Activated T-cell treated with anti-CD3 and anti-CD28 coated beads, Interleukin-2, amount 50 U/mL, for 48 hours (primary cell): Measurements from ENCODE around the gene NDST3.
"Not testable (repeated sequence)": the region's sequence is repeated elsewhere in the genome, so short reads cannot be mapped to it uniquely, and the experiment has no call there.

Experiments used
- DNase-seq, 2 experiments: peaks; one replicate each; pipeline ENCODE4 v3.0.0-alpha.2; 2020

NDST3 gene

DNA sequence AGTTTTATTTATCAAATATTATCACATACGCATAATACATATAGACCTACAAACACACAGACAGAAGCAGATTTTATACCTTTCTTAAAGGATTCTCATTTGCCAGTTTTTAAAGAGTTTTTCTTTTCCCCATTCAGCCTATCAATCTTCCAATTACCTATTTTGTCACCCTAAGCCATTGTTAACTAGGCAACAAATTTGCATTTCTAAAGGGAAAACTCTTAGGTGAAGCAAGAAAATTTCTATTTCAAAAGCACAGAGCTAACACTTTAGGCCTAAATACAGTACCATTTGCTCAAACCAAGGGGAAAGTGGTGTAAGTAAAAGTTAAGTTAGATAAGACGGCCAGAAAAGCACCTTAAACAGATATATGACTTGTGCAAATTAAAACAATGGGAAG is 156.6 kb downstream of the NDST3 start:
- no peak for DNase-seq

DNA sequence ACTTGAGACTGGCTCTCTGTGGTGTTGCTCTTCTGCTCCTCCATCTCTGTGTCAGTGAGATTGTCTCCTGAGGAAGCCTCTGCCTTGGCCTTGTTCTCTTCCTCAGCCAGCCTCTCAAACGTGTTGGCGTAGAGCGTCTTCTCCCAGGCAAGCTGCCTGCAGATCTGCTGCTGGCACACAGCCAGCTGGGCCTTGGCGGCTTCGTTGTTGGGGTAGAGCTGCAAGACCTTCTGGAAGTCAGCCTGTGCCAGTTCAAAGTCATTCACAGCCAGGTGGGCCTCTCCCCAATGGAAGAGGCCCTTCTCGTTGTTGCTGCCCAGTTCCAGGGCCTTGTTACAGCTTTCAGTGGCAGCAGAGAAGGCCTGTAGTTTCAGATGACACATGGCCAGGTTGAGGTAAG is 159.1 kb downstream of the NDST3 start:
- no peak for DNase-seq

- no peak for DNase-seq
Observed at GRCh38 chr4:118206627-118207026, 172.3 kb downstream of the NDST3 start.

- DNase-seq, result no peak
Observed at GRCh38 chr4:118213101-118213500, 178.8 kb downstream of the NDST3 start.

- no peak for DNase-seq
Observed at GRCh38 chr4:118215826-118216225, 181.5 kb downstream of the NDST3 start.

GRCh38 chr4:118221227-118221800 is 187.0 kb downstream of the NDST3 start:
- DNase-seq, result no peak

GRCh38 chr4:118224243-118224829 is 190.1 kb downstream of the NDST3 start:
- no peak for DNase-seq

DNA sequence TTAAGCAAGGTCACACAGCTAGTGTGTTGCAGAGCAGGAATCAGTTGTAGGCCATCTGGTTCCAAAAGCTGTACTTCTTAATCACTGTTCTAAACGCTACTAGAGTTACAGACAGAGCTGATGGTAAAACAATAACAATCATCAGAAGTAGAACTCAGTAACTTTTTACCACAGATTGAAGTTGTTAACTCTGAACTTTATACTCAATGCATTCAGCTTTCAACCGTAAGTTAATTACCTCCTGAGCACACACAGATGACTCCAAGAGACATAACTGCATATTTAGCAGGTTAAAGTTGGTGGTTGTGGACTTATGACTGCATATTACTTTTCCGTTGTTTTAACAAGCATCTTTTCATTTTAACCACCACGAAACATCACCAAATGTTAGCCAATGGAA is 191.2 kb downstream of the NDST3 start:
- no peak for DNase-seq

DNA sequence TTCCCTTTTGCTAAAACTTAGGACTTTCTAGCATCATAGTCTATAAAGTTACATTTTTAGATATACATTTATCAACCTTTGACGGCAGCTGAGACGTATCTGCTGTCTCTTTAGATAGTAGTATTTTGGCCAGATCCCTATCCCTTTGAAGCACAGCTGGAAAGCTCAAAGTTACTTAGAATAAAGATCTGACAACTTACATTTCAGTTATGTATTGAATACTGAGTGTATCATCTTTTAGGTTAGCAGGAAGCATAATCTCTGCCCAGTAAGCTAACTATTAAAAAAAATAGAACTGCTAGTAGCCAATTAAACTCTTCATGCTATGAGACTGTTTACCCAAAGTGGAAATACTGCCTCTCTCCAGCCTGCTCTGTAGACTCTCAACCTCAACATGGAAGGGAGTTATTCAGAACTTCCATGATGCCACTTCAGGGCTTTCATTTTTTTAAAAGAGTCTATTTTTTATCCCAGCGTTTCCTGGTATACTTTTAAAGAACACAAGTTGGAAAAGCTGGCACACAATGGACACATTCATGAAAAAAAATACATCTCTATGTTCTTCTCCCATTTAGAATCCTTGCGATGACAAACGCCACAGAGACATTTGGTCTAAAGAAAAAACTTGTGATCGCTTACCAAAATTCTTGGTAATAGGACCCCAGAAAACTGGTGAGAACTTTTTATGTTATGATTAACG is 192.2 kb downstream of the NDST3 start:
- DNase-seq, result no peak

GRCh38 chr4:118235566-118236120 is 201.4 kb downstream of the NDST3 start:
- DNase-seq, result no peak

GRCh38 chr4:118237531-118237930 is 203.2 kb downstream of the NDST3 start:
- no peak for DNase-seq

DNA sequence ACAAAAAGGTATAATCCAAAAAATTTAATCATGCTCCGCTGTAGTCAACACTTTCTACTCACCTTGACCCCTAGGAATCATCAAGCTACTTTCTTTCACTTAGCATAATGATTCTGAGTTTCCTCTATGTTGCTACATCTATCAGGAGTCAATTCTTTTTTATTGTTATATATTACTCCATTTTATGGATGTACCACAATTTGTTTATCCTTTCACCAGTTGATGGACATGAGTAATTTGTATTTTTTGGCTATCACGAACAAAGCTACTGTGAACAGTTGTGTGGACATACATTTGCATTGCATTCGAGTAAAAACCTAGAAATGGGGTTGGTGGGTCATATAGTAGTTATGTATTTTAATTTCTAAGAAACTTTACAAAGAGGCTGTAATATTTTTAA is 215.6 kb downstream of the NDST3 start:
- DNase-seq, result no peak

DNA sequence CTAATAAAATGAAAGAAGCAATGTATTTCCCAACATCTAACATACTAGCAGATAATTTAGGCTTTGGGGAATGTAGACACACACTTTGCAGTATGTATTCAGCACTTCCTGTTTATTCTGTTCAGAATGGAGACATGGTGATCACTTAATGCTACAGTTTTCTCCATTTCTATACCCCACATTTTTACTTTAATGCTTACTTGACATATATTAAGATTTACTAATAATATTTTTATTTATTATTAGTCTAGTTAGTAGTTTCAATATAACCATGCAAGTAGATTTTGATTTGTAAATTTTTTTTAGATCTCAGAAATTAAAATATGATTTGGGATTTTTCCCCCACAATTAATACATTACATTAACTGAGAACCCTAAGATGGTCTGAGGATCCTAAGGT is 220.1 kb downstream of the NDST3 start:
- DNase-seq, result no peak

- no peak for DNase-seq
Observed at GRCh38 chr4:118259111-118259510, 224.8 kb downstream of the NDST3 start.

- no peak for DNase-seq
Observed at GRCh38 chr4:118260309-118260708, 226.0 kb downstream of the NDST3 start.

DNA sequence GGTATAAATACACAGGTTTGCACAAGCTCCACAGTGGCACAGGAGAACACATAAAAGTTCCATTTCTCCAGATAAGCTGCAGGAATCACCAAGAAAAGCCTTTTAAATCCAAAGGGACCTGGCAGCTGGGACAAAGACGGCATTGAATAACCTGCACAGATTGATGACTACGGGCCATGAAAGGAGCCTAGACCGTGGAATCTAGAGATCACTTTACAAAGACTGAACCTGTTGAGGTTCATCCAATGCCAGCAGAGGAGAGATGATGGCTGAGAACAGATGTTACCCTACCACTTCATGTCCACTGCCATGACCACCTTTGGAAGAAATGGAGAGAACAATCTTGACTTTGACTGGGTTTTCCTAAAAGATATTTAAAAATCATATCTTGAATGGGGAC is 229.8 kb downstream of the NDST3 start:
- DNase-seq, result no peak

DNA sequence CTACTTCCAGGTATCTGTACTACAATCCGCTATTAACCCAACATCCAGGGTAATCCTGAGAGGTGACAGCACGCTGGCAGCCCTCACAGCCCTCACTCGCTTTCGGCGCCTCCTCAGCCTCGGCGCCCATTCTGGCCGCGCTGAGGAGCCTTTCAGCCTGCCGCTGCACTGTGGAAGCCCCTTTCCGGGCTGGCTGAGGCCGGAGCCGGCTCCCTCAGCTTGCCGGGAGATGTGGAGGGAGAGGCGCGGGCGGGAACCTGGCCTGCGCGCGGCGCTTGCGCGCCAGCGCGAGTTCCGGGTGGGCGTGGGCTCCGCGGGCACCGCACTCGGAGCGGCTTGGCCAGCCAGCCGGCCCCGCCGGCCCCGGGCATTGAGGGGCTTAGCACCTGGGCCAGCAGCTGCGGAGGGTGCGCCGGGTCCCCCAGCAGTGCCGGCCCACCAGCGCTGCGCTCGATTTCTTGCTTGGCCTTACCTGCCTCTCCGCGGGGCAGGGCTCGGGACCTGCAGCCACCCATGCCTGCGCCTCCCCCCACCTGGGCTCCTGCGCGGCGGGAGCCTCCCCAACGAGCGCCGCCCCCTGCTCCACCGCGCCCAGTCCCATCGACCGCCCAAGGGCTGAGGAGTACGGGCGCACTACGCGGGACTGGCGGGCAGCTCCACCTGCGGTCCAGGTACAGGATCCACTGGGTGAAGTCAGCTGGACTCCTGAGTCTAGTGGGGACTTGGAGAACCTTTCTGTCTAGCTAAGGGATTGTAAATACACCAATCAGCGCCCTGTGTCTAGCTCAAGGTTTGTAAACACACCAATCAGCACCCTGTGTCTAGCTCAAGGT is 231.2 kb downstream of the NDST3 start:
- DNase-seq, result peak; percentile 53 to 67

DNA sequence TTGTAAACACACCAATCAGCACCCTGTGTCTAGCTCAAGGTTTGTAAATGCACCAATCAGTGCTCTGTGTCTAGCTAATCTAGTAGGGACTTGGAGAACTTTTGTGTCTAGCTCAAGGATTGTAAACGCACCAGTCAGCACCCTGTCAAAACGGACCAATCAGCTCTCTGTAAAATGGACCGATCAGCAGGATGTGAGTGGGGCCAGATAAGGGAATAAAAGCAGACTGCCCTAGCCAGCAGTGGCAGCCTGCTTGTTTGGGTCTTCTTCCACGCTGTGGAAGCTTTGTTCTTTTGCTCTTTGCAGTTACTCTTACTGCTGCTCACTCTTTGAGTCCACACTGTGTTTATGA is 231.8 kb downstream of the NDST3 start:
- not testable (repeated sequence) for DNase-seq

DNA sequence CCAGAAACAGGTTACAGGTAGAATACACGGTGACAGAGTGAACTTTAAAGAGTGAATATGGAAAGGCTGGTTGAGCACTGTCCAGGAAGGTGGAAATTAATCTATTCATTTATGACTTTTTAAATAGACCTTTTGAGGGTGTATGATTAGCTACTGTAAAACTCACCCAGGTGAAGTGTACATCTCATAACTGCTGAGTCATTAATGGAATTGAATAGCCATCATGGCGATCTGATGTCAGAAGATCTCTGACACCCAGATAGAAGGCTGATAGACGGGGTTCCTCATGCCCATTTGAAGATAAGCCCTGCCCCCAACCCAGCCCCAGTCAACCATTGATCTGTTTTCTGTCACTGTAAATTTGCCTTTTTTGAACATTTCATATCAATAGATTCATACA is 234.5 kb downstream of the NDST3 start:
- no peak for DNase-seq

DNA sequence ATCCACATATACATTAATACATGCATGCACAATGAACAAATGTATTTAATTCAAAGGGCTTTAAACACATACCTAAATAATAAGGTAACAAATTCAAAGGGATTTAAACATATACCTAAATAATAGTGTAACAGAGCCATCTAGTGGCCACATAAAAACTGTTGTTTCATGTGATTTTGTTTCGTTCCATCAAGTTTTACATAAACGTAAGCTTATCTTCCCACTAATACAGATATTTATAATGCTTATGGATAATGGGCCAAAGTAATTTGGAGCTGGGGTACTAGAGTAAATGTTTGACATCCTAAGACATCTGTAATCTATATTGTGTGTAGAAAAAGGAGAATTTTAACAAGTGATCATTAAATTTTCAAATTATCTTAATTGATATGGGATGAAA is 236.2 kb downstream of the NDST3 start:
- DNase-seq, result no peak

DNA sequence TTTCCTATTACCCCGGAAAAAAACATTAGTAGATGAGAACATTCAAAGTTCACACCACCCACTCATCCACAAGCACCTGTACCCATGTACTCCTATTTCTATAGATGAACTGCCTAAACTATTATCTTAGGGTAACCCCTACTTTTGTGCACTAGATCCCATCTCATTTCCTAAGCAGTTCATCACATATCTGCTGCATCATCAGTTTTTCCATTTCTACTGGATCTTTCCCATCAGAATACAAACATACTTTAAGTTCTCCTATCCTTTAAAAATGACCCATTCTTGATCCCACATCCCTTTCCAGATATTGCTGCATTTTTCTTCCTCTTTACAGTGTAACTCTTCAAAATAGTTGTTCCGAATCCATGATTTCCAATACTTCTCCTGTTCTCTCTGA is 237.5 kb downstream of the NDST3 start:
- no peak for DNase-seq

DNA sequence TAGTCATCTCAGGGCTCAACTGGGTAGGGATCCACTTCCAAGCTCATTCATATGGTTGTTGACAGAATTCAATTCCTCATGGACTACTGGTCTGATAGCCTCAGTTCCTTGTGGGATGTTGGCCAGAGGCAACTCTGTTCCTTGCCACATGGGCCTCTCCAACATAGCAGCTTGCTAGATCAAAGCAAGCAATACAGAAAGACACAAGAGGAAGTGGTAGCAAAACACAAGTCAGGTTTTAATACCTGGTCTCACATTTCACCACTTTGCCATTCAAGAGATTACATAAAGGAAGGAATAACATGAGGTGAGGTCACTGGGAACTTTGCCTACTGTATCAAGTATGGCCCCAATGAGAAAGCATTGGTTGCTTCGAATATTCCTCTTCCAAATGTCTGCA is 239.4 kb downstream of the NDST3 start:
- no peak for DNase-seq

- DNase-seq, result no peak
Observed at GRCh38 chr4:118276580-118276979, 242.3 kb downstream of the NDST3 start.

DNA sequence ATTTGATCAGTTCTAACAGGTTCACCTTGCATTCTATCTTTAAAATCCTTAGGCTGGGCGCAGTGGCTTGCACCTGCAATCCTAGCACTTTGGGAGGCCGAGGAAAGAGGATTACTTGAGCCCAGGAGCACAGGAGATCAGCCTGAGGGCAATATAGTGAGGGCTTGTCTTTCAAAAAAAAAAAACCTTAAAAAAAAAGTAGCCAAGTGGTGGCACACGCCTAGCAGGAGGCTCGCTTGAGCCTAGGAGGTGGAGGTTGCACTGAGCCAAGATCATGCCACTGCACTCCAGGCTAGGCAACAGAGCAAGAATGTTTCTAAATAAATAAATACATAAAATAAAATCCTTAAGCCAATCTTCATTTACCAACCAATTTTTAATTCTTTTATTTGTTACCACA is 243.0 kb downstream of the NDST3 start:
- DNase-seq, result no peak
